Tibial nerve (tissue), 3 donors: Measurements from ENCODE around the gene ARHGEF37.

Experiments
- POLR2A ChIP-seq, 2 donors: fragments of 450-650 bp; IDR thresholded peaks; one replicate each; pipeline ENCODE4 v1.6.1; 2017; ENCODE audit warnings: antibody characterized with exemption in 2 of 2, mild to moderate bottlenecking in 2 of 2, moderate library complexity in 2 of 2
- TF ChIP-seq, protein P1 (sequence below), 5 experiments: fragments of 200-600 bp in 3 of 5; fragments of 450-650 bp in 2 of 5; sonication (generic) in 3 of 5; IDR thresholded peaks; one replicate each; pipeline ENCODE4 v1.5.1; 2016 to 2019; ENCODE audit warnings: antibody characterized with exemption in 5 of 5, mild to moderate bottlenecking in 3 of 5, moderate library complexity in 2 of 5

DNA sequence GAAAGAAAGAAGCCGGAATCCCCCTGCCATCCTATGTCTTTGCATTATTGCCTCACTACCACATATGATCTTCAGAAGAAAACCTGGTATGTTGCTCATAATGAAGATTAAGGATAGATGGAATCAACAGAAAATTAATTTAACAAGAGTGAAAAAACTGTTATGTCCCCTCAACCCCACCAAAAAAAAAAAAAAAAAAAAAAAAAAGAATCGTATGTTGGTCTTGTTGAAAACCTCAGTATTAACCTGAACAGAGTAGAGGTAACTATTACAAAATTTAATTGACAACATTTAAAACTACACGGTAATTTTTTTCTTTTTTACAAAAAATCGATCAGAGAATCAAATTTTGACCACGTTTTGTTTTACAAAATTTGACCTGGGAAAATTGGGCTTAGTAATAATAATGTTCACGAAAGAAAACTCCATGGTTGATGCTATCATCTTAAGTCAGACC is 29.2 kb upstream of the ARHGEF37 start:
- TF ChIP-seq, protein P1, sequence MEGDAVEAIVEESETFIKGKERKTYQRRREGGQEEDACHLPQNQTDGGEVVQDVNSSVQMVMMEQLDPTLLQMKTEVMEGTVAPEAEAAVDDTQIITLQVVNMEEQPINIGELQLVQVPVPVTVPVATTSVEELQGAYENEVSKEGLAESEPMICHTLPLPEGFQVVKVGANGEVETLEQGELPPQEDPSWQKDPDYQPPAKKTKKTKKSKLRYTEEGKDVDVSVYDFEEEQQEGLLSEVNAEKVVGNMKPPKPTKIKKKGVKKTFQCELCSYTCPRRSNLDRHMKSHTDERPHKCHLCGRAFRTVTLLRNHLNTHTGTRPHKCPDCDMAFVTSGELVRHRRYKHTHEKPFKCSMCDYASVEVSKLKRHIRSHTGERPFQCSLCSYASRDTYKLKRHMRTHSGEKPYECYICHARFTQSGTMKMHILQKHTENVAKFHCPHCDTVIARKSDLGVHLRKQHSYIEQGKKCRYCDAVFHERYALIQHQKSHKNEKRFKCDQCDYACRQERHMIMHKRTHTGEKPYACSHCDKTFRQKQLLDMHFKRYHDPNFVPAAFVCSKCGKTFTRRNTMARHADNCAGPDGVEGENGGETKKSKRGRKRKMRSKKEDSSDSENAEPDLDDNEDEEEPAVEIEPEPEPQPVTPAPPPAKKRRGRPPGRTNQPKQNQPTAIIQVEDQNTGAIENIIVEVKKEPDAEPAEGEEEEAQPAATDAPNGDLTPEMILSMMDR (IDR thresholded peaks at IDR 0.05) = no peak
- TF ChIP-seq POLR2A (IDR thresholded peaks at IDR 0.05) = no peak
